SK-N-SH (cell line): ENCODE results near the gene ADAM21. TPM values are rescaled to one million over a fixed set of nuclear protein-coding genes. Genes with fewer than 3 reads are reported as not detected.
"Not testable (repeated sequence)": the region's sequence is repeated elsewhere in the genome, so short reads cannot be mapped to it uniquely, and the experiment has no call there.

Experiments
- CTCF ChIA-PET: fragments of 300-600, 350-600 bp; formaldehyde crosslinking; extraction: SDS; loops from one replicate; lab custom pipeline; 2021; lab: Yijun Ruan, JAX
- POLR2A ChIA-PET: fragments of 350-600 bp; sonication (Branson Sonifier 250); formaldehyde crosslinking; extraction: SDS; loops from one replicate; lab custom pipeline; 2020; ENCODE audit warnings: antibody characterized with exemption, inconsistent platforms; lab: Yijun Ruan, JAX
- DNase-seq: peaks from one replicate; pipeline ENCODE4 v3.0.0; 2012
- H2AFZ ChIP-seq: fragments of 200-600 bp; sonication (generic); 2 replicates; pipeline ENCODE4 v1.8.1; 2016; ENCODE audit warnings: antibody characterized with exemption, mild to moderate bottlenecking, low read depth
- H3F3A ChIP-seq: fragments of 200-600 bp; sonication (generic); replicated peaks from 2 replicates; pipeline ENCODE3; 2016; ENCODE audit warnings: antibody characterized with exemption, mild to moderate bottlenecking; ENCODE audit not compliant: insufficient read depth
- H3K27ac ChIP-seq, 2 experiments: fragments of 200-500 bp in 1 of 2; fragments of 200-600 bp in 1 of 2; sonication (Bioruptor generic) in 1 of 2; sonication (generic), shearing (Covaris generic) in 1 of 2; 2 replicates each; pipeline versions ENCODE4 v1.5.1 to v1.6.1; 2014 to 2016; ENCODE audit warnings: low read depth in 2 of 2, inconsistent platforms in 1 of 2, low read length in 1 of 2, mild to moderate bottlenecking in 1 of 2, mixed read lengths in 1 of 2
- H3K27me3 ChIP-seq: fragments of 200-600 bp; sonication (generic), shearing (Covaris generic); 2 replicates; pipeline ENCODE4 v1.6.1; 2016; ENCODE audit warnings: mixed run types; ENCODE audit not compliant: insufficient read depth
- H3K36me3 ChIP-seq, 2 experiments: fragments of 200-500 bp in 1 of 2; fragments of 200-600 bp in 1 of 2; sonication (Bioruptor generic) in 1 of 2; sonication (generic) in 1 of 2; replicated peaks in 1 of 2; 2 replicates each; pipeline versions ENCODE3 to v1.5.1; 2014 to 2016; ENCODE audit warnings: low read length in 1 of 2, mild to moderate bottlenecking in 1 of 2; ENCODE audit not compliant: insufficient read depth in 2 of 2, control insufficient read depth in 1 of 2
- H3K4me1 ChIP-seq, 2 experiments: fragments of 200-500 bp in 1 of 2; fragments of 200-600 bp in 1 of 2; sonication (Bioruptor generic) in 1 of 2; sonication (generic), shearing (Covaris generic) in 1 of 2; 2 replicates each; pipeline versions ENCODE4 v1.5.1 to v1.6.1; 2014 to 2016; ENCODE audit warnings: low read depth in 1 of 2, low read length in 1 of 2, mixed run types in 1 of 2; ENCODE audit not compliant: insufficient read depth in 2 of 2, control insufficient read depth in 1 of 2
- H3K4me2 ChIP-seq: fragments of 200-600 bp; sonication (generic), shearing (Covaris generic); 2 replicates; pipeline ENCODE4 v1.6.1; 2017; ENCODE audit warnings: mixed run types
- H3K4me3 ChIP-seq, 2 experiments: fragments of 200-500 bp in 1 of 2; fragments of 200-600 bp in 1 of 2; sonication (Bioruptor generic) in 1 of 2; sonication (generic), shearing (Covaris generic) in 1 of 2; 2 replicates each; pipeline versions ENCODE4 v1.5.1 to v1.8.1; 2014 to 2016; ENCODE audit warnings: low read depth in 2 of 2, inconsistent platforms in 1 of 2, low read length in 1 of 2, mild to moderate bottlenecking in 1 of 2, mixed read lengths in 1 of 2, moderate library complexity in 1 of 2
- H3K79me2 ChIP-seq: fragments of 200-600 bp; sonication (generic); 2 replicates; pipeline ENCODE4 v1.8.1; 2017; ENCODE audit warnings: mild to moderate bottlenecking; ENCODE audit not compliant: insufficient read depth
- H3K9ac ChIP-seq: fragments of 200-600 bp; sonication (generic); 2 replicates; pipeline ENCODE4 v1.6.1; 2017; ENCODE audit warnings: mixed run types
- H3K9me2 ChIP-seq: fragments of 200-600 bp; sonication (generic); 2 replicates; pipeline ENCODE4 v1.6.1; 2017; ENCODE audit warnings: mixed run types
- H3K9me3 ChIP-seq: fragments of 200-600 bp; sonication (generic); 2 replicates; pipeline ENCODE4 v1.6.1; 2017; ENCODE audit warnings: mixed run types, mild to moderate bottlenecking, moderate library complexity
- H4K20me1 ChIP-seq: fragments of 200-600 bp; sonication (generic); 2 replicates; pipeline ENCODE4 v1.6.1; 2017; ENCODE audit warnings: mild to moderate bottlenecking, mixed run types; ENCODE audit not compliant: insufficient read depth
- ELF1 ChIP-seq: IDR thresholded peaks from 2 replicates; pipeline ENCODE4 v1.4.0; 2012
- EP300 ChIP-seq, 2 experiments: IDR thresholded peaks; 2 replicates each; pipeline versions ENCODE4 v1.4.0 to v1.6.1; 2012; ENCODE audit warnings: borderline replicate concordance in 1 of 2, low read depth in 1 of 2, low read length in 1 of 2
- FOSL2 ChIP-seq: IDR thresholded peaks from 2 replicates; pipeline ENCODE4 v1.4.0; 2012; ENCODE audit warnings: low read depth, mild to moderate bottlenecking, moderate library complexity, borderline replicate concordance
- GATA2 ChIP-seq: sonication (generic); formaldehyde crosslinking; IDR thresholded peaks from 2 replicates; pipeline ENCODE4 v1.5.0; 2020; ENCODE audit warnings: mild to moderate bottlenecking, missing genetic modification reagents
- IRF3 ChIP-seq: fragments of 150-350 bp; IDR thresholded peaks from 2 replicates; pipeline ENCODE4 v1.6.1; 2016; ENCODE audit warnings: mild to moderate bottlenecking, low read depth, low read length
- JUND ChIP-seq: IDR thresholded peaks from 2 replicates; pipeline ENCODE4 v1.4.0; 2012
- PBX3 ChIP-seq: IDR thresholded peaks from 2 replicates; pipeline ENCODE4; 2012
- RAD21 ChIP-seq: IDR thresholded peaks from 2 replicates; pipeline ENCODE4 v1.6.1; 2012; ENCODE audit warnings: mild to moderate bottlenecking, low read length
- RCOR1 ChIP-seq: fragments of 150-350 bp; IDR thresholded peaks from 2 replicates; pipeline ENCODE4 v1.6.1; 2017; ENCODE audit warnings: antibody characterized with exemption, low read length
- REST ChIP-seq: IDR thresholded peaks from 2 replicates; pipeline ENCODE4 v1.6.1; 2012; ENCODE audit warnings: mild to moderate bottlenecking, low read depth, low read length, moderate library complexity
- RFX5 ChIP-seq: IDR thresholded peaks from 2 replicates; pipeline ENCODE4 v1.6.1; 2012; ENCODE audit warnings: mild to moderate bottlenecking, improper control_type of control experiment, low read length
- TCF12 ChIP-seq: IDR thresholded peaks from 2 replicates; pipeline ENCODE4 v1.4.0; 2012
- USF2 ChIP-seq: fragments of 150-350 bp; IDR thresholded peaks from 2 replicates; pipeline ENCODE4 v1.6.1; 2017; ENCODE audit warnings: antibody characterized with exemption, low read length, low read depth, borderline replicate concordance
- WGBS: methylation state at CpG from one replicate; pipeline ENCODE4 v1.1.6; 2017; ENCODE audit warnings: low lambda C conversion rate; 5-methylcytosine and 5-hydroxymethylcytosine counted together
- polyA plus RNA-seq, 3 experiments: library from polyadenylated mRNA; depleted of rRNA; stranded (reverse); fragments of >200 nt; gene quantifications; 2 replicates each; pipeline ENCODE4 v1.2.3, GENCODE V29; 2012

The ADAM21 gene
- polyA plus RNA-seq, 1 of the 3 experiments (the other 2 are of a cell fraction), result 1.6 TPM

GRCh38 chr14:70473825-70474224 is 21.9 kb downstream of the ADAM21 start:
- H3K79me2 ChIP-seq, result no peaks in the 10 kb centered on the region
- no peak overlapping the region for H3K9ac ChIP-seq
- no peaks in the 10 kb centered on the region for H4K20me1 ChIP-seq
- H2AFZ ChIP-seq, result no peak overlapping the region
- no peaks in the 10 kb centered on the region for H3K9me2 ChIP-seq
- ChIA-PET CTCF (interaction anchor here (0.6 kb wide), 1 partner anchor 39 kb away, joined by 3 read pairs; no protein-coding TSS in a partner anchor), POLR2A (no interaction called here)
- no peak for TF ChIP-seq REST
- no peak for TF ChIP-seq FOSL2
- no peak for TF ChIP-seq JUND
- no peak for TF ChIP-seq PBX3
- no peak for TF ChIP-seq USF2
- TF ChIP-seq RCOR1, result no peak
- TF ChIP-seq ELF1, result no peak
- no peak for TF ChIP-seq GATA2
- no peak for TF ChIP-seq RAD21
- no peak for TF ChIP-seq IRF3
- TF ChIP-seq EP300 (IDR thresholded peaks at IDR 0.05; ENCODE audit: borderline replicate concordance in 1 of 2, low read depth in 1 of 2, low read length in 1 of 2), result no peak
- no peak for TF ChIP-seq TCF12
- no peak for TF ChIP-seq RFX5
- H3K4me2 ChIP-seq, result no peak overlapping the region
- H3K36me3 ChIP-seq, result no peaks in the 10 kb centered on the region
- no peaks in the 10 kb centered on the region for H3F3A ChIP-seq
- no peaks in the 10 kb centered on the region for H3K4me1 ChIP-seq
- H3K4me3 ChIP-seq, result no peak overlapping the region
- no peaks in the 10 kb centered on the region for H3K9me3 ChIP-seq
- H3K27ac ChIP-seq, result no peak overlapping the region
- WGBS, result 11% methylated on average over 2 of the region's 2 CpGs
- H3K27me3 ChIP-seq, result no peaks in the 10 kb centered on the region
- no peak for DNase-seq

- H3K9me3 ChIP-seq, H4K20me1 ChIP-seq, H2AFZ ChIP-seq, POLR2A ChIA-PET, H3K79me2 ChIP-seq, H3K36me3 ChIP-seq, H3K27me3 ChIP-seq, CTCF ChIA-PET, H3K9me2 ChIP-seq, H3K9ac ChIP-seq, H3K4me2 ChIP-seq, H3K4me1 ChIP-seq, H3K27ac ChIP-seq, H3K4me3 ChIP-seq, H3F3A ChIP-seq, DNase-seq: not testable (repeated sequence)
- WGBS, result no CpG with 5 or more reads among the region's 13 CpGs
Observed at GRCh38 chr14:70475459-70475858, 23.5 kb downstream of the ADAM21 start.

GRCh38 chr14:70477356-70478105 is 25.6 kb downstream of the ADAM21 start:
- WGBS, result 81% methylated on average over 25 of the region's 57 CpGs
- DNase-seq, H3K36me3 ChIP-seq, H2AFZ ChIP-seq, H4K20me1 ChIP-seq, POLR2A ChIA-PET, H3K27ac ChIP-seq, H3K4me2 ChIP-seq, H3K4me3 ChIP-seq, H3K9me3 ChIP-seq, H3F3A ChIP-seq, CTCF ChIA-PET, H3K9ac ChIP-seq, H3K4me1 ChIP-seq, H3K79me2 ChIP-seq, H3K27me3 ChIP-seq, H3K9me2 ChIP-seq: not testable (repeated sequence)
